Fibroblast of the aortic adventitia (primary cell): ENCODE data around the gene SIGLEC6. TPM values are rescaled to one million over a fixed set of nuclear protein-coding genes. Genes with fewer than 3 reads are reported as not detected.

Experiments used
- DNase-seq: peaks from one replicate; pipeline ENCODE4 v3.0.0-alpha.2; 2010; ENCODE audit warnings: low read depth
- H3K4me3 ChIP-seq: 2 replicates; pipeline ENCODE4 v1.5.1; 2011; ENCODE audit warnings: low read depth, mild to moderate bottlenecking, control low read depth, low read length, moderate library complexity
- CTCF ChIP-seq: IDR thresholded peaks from 2 replicates; pipeline ENCODE4 v1.5.1; 2011; ENCODE audit warnings: mild to moderate bottlenecking, low read length, control low read depth, inconsistent platforms; ENCODE audit not compliant: insufficient read depth
- total RNA-seq: library from RNA; depleted of rRNA; stranded (reverse); fragments of >200 nt; gene quantifications from 2 replicates; pipeline ENCODE4 v1.2.3, GENCODE V29; 2012; ENCODE audit warnings: low replicate concordance

Gene SIGLEC6
- total RNA-seq, 1 donor = not detected

DNA sequence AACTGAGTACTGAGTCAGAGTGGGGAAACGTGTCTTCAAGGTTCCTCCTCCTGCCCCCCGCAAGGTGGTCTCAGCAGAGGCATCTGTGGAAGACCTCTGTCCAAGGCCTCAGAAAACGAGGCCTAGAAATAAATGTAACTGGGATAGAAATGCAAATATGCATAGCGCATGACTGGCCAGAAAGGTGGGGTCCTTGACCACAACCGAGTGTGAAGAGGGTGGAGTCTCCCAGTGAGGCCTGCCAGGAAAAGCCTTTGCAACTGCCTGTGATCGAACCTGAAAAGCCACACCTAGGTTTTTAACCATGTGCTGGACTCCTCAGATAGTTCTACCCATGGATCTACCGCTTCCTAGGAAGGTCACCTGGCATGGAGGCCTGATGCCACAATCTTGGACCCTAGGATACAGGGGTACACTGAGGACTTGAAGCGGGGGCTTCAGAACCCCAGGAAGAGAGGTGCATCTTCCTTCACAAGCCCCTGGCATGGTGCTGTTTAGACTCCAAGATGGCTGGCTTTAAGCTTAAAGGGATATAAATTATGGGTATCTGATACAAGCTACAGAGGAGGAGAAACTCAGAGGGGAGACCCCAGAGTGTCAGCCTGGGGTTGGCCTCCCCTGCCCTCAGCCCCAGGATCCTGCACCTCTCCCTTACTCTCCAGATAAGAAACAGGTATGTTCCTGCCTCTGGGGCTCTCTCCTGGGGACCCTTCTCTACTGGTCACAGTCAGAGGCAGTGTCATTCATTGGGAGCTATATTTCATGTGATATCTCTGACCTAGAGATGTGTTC, 18.3 kb upstream of the SIGLEC6 start:
- no peak overlapping the region for H3K4me3 ChIP-seq
- no peak for DNase-seq
- TF ChIP-seq CTCF = no peak

GRCh38 chr19:51548891-51549305, 17.4 kb upstream of the SIGLEC6 start:
- no peak overlapping the region for H3K4me3 ChIP-seq
- TF ChIP-seq CTCF = no peak
- no peak for DNase-seq

DNA sequence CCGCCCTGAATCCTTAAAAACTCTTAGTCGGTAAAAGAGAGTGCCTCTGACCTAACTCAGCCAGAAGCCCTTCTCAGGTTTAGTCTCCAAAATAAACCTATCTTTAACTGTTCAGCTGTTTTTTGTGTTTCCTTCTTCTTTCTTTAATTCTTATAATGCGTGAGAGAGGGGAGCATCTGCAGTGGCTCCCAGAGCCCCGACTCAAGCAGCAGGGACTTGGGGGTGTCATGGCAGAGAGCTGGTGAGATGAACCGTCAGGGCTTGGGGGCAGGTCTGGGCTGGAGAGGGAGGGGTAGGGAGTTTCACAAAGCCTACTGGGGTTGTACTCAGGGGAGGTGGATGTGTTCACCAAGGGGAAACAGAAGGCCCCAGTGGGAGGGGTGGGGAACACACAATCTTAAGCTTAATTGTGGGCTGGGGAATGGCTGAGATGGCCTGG, 16.8 kb upstream of the SIGLEC6 start:
- DNase-seq = no peak
- H3K4me3 ChIP-seq = no peak overlapping the region
- TF ChIP-seq CTCF = no peak

DNA sequence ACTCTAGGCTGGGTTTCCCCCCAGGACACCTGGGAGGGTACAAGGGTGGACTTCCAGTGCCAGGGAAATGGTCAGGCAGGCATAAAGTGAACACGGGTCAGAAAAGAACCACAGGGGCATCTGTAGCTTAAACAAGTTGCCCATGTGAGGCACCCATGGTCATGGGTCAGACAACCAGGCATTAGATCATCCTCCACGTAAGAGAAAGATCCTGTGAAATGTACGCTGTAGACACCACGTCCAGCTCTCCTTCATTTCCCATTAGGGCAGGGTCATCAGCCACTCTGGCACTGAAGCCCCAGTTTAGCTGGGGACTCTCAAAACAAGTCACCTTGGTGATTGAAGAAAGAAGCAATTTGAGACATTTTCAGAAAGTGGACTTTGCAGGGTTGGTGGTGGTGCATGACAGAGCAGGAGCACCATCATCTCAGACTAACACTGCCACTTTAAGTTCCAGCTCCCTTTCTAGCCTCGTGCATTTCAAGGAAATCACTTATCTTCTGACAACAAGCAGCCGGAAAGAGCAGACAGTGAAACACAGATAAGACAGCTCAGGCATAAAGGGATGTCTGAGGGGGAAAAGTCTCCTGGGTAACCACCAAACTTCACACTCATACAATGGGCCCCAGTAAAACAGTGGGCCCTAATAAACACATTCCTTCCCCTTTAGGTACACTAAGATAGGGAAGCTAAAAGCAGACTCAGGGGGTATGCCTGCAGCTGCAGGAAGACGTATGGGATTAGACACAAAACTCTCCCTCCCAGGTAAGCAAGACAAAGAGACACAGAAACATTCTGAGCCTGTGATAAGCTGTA, 16.1 kb upstream of the SIGLEC6 start:
- no peak overlapping the region for H3K4me3 ChIP-seq
- peak; percentile 47 for DNase-seq
- TF ChIP-seq CTCF = no peak

- H3K4me3 ChIP-seq = no peak overlapping the region
- TF ChIP-seq CTCF = no peak
- peak; percentile 67 for DNase-seq
Observed at GRCh38 chr19:51546650-51547396, 15.4 kb upstream of the SIGLEC6 start.

DNA sequence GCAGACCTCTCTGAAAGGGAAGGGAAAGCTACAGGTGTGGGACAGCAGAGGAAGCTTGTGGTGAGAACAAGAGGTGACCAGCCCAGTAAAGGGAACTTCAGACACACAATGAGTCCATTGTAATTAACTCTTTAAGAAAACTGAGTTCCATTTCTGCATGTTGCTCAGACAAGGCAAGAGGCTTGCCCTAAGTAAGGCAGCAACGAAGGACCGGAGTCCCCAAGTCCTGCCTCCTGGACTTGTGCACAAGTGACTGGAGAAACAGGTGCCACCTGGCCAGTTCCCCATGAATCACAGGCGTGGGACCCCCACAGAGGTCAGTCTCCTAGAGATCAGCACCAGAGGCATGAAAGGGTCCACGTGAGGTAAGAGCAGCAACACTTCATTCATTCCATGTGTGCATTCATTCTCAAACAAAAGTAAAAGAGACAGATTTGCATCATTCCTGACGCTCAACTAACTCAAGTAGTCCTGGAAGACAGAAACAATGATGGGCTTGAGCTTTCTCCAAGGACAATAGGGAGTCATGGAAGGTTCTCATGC, 14.7 kb upstream of the SIGLEC6 start:
- no peak for DNase-seq
- H3K4me3 ChIP-seq = no peak overlapping the region
- no peak for TF ChIP-seq CTCF
